HK-2 (cell line): ENCODE results near the gene ALX4.

ENCODE experiments used
- DNase-seq: peaks from one replicate; pipeline ENCODE4 v3.0.0-alpha.2; 2018; ENCODE audit not compliant: unreplicated experiment

ALX4 gene

GRCh38 chr11:44244639-44245310 lies 65.2 kb downstream of the ALX4 start:
- DNase-seq, result no peak

GRCh38 chr11:44243595-44244343 lies 66.2 kb downstream of the ALX4 start:
- peak; percentile 20 for DNase-seq

GRCh38 chr11:44243086-44243485 lies 66.9 kb downstream of the ALX4 start:
- DNase-seq, result no peak

- DNase-seq, result no peak
These were observed 68.1 kb downstream of the ALX4 start for GRCh38 chr11:44241851-44242250.

DNA sequence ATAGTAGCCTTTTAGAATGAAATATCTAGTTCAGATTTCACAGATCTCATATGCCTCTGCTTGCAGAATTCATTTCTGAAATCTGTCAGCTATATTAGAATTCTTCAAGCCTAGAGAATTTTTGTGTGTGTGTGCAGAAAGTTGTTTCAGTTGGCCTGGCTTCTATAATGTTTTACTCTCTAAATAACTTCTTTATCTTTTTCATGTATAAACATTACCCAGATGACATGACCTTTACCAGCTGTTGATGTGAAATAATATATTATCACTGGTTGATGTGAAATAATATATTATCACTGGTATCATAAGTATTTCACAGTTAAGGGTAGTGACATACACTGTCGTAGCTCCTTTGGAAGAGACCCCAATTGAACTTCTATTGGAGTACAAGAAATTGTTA lies 72.8 kb downstream of the ALX4 start:
- DNase-seq, result no peak

DNA sequence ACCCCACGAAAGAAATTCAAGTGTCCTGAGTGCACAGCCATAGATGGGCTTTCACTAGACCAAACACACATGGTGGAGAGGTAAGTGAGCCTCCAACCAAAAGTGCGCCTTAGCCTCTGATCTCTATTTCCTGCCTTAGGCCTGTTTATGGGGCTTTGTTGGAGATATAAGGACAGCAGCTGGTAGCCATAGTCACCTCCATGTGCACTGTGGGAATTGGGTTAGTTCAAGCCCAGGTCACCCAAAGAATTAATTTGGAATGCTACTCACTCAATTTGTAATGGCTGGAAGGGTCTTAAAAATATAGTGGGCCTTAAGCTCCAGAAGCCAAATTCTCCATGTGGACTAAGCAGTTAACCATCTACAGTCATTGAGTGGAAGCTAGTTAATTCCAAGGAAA lies 73.6 kb downstream of the ALX4 start:
- no peak for DNase-seq

- DNase-seq, result no peak
These were observed 74.2 kb downstream of the ALX4 start for GRCh38 chr11:44235765-44236201.

DNA sequence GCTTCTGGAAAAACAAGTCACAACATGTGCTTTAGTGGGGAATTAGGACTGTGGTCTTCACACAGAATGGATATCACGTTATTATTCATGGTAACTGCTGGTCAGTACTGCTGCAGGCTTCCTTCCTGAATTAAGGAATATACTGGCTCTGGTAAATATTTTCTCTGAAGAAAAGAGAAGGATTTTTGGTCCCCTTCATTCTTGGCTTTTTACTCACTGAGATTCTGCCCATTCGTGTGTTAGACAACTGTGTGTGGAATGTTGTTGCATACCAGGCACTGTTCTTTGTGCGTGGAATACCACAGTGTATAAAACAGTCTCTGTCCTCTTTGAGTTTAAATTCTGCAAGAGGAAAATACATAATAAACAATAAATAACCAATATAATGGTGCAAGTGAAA lies 80.3 kb downstream of the ALX4 start:
- no peak for DNase-seq

- no peak for DNase-seq
These were observed 80.8 kb downstream of the ALX4 start for GRCh38 chr11:44229098-44229497.

- no peak for DNase-seq
These were observed 81.6 kb downstream of the ALX4 start for GRCh38 chr11:44228379-44228778.

DNA sequence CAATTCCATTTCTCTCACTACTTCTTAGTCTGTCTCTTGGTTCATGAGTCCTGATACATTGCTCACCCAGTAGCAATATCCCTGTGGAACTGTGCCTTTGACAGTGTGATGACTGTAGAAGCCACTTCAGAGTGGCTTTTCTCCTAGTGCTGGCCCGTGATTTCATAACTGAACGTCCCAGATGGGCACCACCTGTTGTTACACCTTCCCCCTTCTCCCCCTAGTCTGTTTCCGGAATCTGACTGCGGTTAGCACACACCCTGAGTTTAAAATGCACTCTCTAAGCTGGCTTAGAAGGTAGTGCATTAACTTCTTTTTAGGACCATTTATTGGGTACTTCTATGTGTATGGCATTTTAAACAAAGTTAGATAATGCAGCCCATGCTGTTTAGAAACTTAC lies 83.0 kb downstream of the ALX4 start:
- no peak for DNase-seq

DNA sequence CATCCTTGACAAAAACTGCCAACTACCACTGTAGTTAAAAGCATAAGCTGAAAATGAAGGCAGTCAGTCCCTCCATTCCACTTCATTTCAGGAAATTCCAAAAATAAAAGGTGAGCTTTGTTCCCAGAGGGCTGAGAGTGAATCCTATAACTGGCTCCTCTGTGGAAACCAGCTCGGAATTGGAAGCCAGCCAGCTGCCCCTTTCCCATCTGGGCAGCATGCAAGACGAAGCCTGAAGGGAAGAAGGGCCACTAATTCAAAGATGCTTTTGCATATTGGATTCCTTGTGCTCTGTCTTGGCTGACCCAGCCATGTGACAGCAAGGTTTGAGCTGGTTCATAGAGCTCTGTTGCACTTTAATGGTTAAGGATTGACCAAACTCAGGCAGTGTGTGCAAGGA lies 83.4 kb downstream of the ALX4 start:
- no peak for DNase-seq

- no peak for DNase-seq
These were observed 85.0 kb downstream of the ALX4 start for GRCh38 chr11:44224867-44225501.

DNA sequence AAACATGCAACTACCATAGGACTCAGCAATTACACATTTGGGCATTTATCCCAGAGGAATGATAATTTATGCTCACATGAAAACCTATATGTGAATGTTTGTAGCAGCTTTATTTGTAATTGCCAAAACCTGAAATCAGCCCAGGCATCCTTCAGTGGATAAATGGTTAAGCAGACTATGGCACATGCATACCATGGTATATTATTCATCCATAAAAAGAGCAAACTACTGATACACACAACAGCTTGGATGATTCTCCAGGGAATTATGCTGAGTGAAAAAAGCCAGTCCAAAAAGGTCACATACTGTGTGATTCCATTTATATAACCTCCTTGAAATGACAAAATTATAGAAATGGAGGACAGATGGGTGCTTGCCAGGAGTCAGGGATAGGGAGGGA lies 86.7 kb downstream of the ALX4 start:
- DNase-seq, result no peak

DNA sequence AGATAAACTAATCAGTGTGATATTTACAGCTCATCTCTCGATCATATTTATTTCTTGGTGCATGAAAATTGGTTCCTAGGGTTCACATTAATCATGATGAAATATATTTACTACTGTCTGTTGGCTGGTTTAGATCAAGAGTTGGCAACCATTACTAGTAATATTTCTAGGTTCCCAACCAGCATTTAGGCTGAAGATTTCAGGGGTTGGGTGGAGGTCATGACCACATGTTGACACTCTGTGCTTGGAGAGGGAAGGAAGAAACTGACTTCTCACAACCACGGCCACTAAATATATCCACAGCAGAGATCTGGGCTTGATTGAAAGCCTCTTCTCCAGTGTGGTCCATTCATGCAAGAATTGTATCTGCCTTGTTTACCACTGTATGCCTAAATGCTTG lies 87.9 kb downstream of the ALX4 start:
- DNase-seq, result no peak

- no peak for DNase-seq
These were observed 88.5 kb downstream of the ALX4 start for GRCh38 chr11:44221456-44221855.

DNA sequence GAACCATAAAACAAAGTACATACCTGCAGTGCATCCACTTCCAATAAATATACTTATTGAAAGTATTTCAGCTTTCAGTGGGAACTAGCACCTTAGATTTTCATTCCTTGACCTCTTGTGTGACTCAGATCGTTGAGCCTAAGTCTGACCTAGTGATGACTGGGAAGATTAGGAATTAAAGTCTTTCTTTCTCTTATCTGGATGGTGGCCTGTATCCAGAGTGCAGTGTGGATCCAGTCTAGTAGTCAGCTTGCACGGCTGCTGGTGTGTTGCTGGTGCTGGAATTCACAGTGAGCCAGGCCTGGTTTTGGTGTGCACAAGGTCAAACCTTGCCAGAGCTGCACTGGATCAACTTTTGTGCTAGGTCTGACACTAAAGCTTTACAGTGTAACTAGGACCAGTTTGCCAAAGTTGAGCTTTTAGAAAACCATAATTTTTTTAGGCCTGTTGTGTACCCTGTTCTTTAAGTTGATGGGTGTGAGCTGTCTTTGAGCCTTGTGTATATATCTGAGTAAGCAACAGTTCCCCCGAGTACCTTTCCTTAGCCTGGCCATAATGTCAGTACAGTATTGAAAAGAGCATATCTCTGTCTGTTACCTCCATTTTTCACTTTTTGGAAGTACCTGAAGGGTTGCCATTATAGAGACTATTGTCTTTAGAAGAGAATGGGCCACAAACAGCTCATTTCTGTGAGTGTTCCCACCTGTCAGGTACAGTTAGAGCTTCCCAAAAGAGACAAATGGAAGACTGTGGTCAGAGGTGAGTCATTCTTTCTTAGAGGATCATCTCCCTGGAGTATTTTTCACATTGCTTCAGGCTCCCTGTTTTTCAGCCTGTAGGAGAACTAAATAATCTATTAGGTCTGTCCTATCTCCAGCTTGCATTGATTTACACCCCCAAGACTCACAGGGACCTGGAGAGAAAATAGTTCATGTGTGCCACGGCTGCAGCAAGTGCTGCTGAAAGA lies 89.8 kb downstream of the ALX4 start:
- no peak for DNase-seq

GRCh38 chr11:44217432-44217831 lies 92.5 kb downstream of the ALX4 start:
- DNase-seq, result no peak

DNA sequence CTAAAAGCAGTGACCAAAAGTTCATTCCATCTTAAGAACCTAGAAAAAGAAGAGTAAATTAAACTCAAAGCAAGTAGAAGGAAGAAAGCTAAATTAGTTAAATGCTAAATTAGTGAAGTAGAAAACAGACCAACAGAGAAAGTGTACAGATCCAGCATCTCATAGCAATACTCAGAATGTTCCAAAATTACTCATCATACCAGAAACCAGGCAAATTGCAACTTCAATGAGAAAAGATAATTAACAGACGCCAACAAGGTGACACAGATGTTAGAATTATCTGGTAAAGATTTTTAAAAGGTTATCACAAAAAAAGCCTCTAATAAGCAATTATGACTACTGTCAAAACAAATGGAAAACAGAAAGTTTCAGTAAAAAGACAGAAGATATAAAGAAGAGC lies 96.8 kb downstream of the ALX4 start:
- DNase-seq, result no peak

GRCh38 chr11:44212128-44212527 lies 97.8 kb downstream of the ALX4 start:
- DNase-seq, result no peak
